ENCODE measurements around the gene ZIK1.

ZIK1 gene

GRCh38 chr19:57583521-57584416, at the start of gene ZIK1:
TSS of gene ZIK1 (plus strand) at chr19:57584145. CDS start at chr19:57584357, 212 bp downstream.
- DNase-seq = peak; percentile 64 to 77 (median 71)

- DNase-seq = no peak
Observed at GRCh38 chr19:57537953-57538547, 45.9 kb upstream of the ZIK1 start.

GRCh38 chr19:57546513-57546912, 37.4 kb upstream of the ZIK1 start:
- DNase-seq = no peak

- DNase-seq = no peak
Observed at GRCh38 chr19:57552432-57552831, 31.5 kb upstream of the ZIK1 start.

- no peak for DNase-seq
Observed at GRCh38 chr19:57557659-57558058, 26.3 kb upstream of the ZIK1 start.

- DNase-seq = no peak
Observed at GRCh38 chr19:57558525-57558924, 25.4 kb upstream of the ZIK1 start.

GRCh38 chr19:57559008-57559403, 24.9 kb upstream of the ZIK1 start:
- peak in 1 of 4 experiments; percentile 2 for DNase-seq

- peak; percentile 70 to 79 (median 78) for DNase-seq
Observed at GRCh38 chr19:57559404-57560025, 24.4 kb upstream of the ZIK1 start, which contains the start of gene ZNF550. TSS of gene ZNF550 (minus strand) at chr19:57559863. CDS start at chr19:57559682, 181 bp downstream.

GRCh38 chr19:57560049-57560491, 23.9 kb upstream of the ZIK1 start:
- DNase-seq = no peak

GRCh38 chr19:57563547-57563946, 20.4 kb upstream of the ZIK1 start:
- no peak for DNase-seq

GRCh38 chr19:57566396-57567265, 17.3 kb upstream of the ZIK1 start:
- DNase-seq = no peak

GRCh38 chr19:57570707-57571106, 13.2 kb upstream of the ZIK1 start:
- DNase-seq = no peak

- DNase-seq = no peak
Observed at GRCh38 chr19:57572415-57572947, 11.5 kb upstream of the ZIK1 start.

- no peak for DNase-seq
Observed at GRCh38 chr19:57576661-57577060, 7.3 kb upstream of the ZIK1 start.

GRCh38 chr19:57578487-57579205, 5.3 kb upstream of the ZIK1 start, which contains the start of gene ZNF416:
TSS of gene ZNF416 (minus strand) at chr19:57578911. CDS start at chr19:57578704, 207 bp downstream.
- peak; percentile 85 to 91 (median 88) for DNase-seq

- DNase-seq = no peak
Observed at GRCh38 chr19:57583104-57583520, 833 bp upstream of the ZIK1 start.

- DNase-seq = no peak
Observed at GRCh38 chr19:57587529-57587928, 3.6 kb downstream of the ZIK1 start.

- no peak for DNase-seq
Observed at GRCh38 chr19:57599377-57599760, 15.4 kb downstream of the ZIK1 start.

- peak; percentile 64 to 80 (median 74) for DNase-seq
Observed at GRCh38 chr19:57599761-57600383, 15.9 kb downstream of the ZIK1 start, which contains the start of gene ZNF530. TSS of gene ZNF530 (plus strand) at chr19:57599885. CDS start at chr19:57604346, 4,461 bp downstream.

- DNase-seq = no peak
Observed at GRCh38 chr19:57606931-57607330, 23.0 kb downstream of the ZIK1 start.

- no peak for DNase-seq
Observed at GRCh38 chr19:57611113-57611512, 27.2 kb downstream of the ZIK1 start.
